ENCODE results near the gene RIC8A. TPM values are rescaled to one million over a fixed set of nuclear protein-coding genes. Genes with fewer than 3 reads are reported as not detected.

Gene RIC8A
- total and polyA plus RNA-seq, 2 of the 13 experiments (the other 11 are each of a cell fraction or from before 2014, with no cell fraction given), result 62.1 to 63.8 TPM

DNA sequence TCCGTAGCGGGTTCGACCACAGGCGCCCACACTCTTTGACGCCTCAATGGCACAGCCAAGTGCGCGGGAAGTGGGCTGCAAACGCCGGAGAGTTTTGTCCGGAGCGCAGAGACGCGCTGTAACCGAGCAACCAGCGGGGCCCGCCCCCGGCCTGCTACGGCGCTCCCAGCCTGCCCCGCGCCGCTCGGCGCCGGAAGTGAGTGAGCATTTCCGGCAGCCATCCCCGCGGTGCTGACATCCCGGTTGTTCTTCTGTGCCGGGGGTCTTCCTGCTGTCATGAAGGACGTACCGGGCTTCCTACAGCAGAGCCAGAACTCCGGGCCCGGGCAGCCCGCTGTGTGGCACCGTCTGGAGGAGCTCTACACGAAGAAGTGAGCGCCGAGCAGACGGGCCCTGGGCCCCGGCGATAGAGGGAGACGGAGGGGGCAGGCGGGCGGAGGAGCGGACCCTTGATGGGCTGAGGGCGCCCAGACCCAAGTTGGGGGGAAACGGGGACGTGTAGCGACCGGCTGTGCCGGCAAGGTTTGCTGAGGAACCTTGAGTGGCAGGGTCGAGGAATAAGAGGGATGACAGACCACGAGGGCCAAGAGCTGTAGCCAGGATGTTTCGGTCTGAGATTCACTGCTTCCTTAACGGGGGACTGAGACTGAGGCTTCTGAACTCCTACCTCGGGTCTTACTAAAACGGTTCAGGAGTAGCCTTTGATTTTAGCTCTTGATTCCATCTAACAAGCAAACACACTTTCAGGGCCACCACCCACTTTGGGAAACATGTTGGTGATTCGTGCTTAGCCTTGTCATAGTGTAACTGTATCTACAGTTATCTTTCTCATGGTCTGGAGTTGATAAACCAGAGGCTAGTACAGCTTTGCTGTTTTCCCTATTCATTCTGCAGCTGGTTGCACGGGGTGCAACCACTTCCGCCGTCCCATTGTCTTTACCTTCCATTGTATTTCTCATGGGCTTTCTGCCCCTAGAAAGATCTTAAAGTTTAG is 29.6 kb downstream of the RIC8A start, which contains the start of gene PSMD13 (continued):
- TF ChIP-seq ZNF724P (CRISPR knock-in tag; IDR thresholded peaks at IDR 0.05; ENCODE audit: borderline replicate concordance) (no peak; the same call in 1 of the 2 replicates), SNRNP70 (IDR thresholded peaks at IDR 0.05; ENCODE audit: low read depth, low read length) (no peak), ZNF12 (CRISPR knock-in tag; IDR thresholded peaks at IDR 0.05) (no peak), ZNF800 (CRISPR knock-in tag; IDR thresholded peaks at IDR 0.05) (no peak), BRF2 (CRISPR knock-in tag; IDR thresholded peaks at IDR 0.05) (peak; percentile 38; the same call in 1 of the 2 replicates), LCORL (IDR thresholded peaks at IDR 0.05) (no peak), LCORL (CRISPR knock-in tag; IDR thresholded peaks at IDR 0.05) (peak; percentile 15; the same call in 1 of the 2 replicates), ATM (IDR thresholded peaks at IDR 0.05; ENCODE audit: borderline replicate concordance) (no peak), SAP130 (CRISPR knock-in tag; IDR thresholded peaks at IDR 0.05; ENCODE audit: low read depth) (peak; percentile 97), ZNF124 (CRISPR knock-in tag; IDR thresholded peaks at IDR 0.05) (no peak), ARID3A (IDR thresholded peaks at IDR 0.05; ENCODE audit: low read depth, low read length) (no peak), CC2D1A (CRISPR knock-in tag; IDR thresholded peaks at IDR 0.05) (no peak), SMARCE1 (IDR thresholded peaks at IDR 0.05; ENCODE audit: borderline replicate concordance) (no peak), KAT8 (CRISPR knock-in tag; IDR thresholded peaks at IDR 0.05) (peak; percentile 96), ZFP36L1 (CRISPR knock-in tag; IDR thresholded peaks at IDR 0.05) (no peak; the same call in 1 of the 2 replicates), ZBTB21 (CRISPR knock-in tag; IDR thresholded peaks at IDR 0.05) (no peak), PATZ1 (CRISPR knock-in tag; IDR thresholded peaks at IDR 0.05) (no peak; the same call in 1 of the 2 replicates), GATAD1 (CRISPR knock-in tag; IDR thresholded peaks at IDR 0.05) (peak; percentile 96)
- TF ChIP-seq, protein P1, sequence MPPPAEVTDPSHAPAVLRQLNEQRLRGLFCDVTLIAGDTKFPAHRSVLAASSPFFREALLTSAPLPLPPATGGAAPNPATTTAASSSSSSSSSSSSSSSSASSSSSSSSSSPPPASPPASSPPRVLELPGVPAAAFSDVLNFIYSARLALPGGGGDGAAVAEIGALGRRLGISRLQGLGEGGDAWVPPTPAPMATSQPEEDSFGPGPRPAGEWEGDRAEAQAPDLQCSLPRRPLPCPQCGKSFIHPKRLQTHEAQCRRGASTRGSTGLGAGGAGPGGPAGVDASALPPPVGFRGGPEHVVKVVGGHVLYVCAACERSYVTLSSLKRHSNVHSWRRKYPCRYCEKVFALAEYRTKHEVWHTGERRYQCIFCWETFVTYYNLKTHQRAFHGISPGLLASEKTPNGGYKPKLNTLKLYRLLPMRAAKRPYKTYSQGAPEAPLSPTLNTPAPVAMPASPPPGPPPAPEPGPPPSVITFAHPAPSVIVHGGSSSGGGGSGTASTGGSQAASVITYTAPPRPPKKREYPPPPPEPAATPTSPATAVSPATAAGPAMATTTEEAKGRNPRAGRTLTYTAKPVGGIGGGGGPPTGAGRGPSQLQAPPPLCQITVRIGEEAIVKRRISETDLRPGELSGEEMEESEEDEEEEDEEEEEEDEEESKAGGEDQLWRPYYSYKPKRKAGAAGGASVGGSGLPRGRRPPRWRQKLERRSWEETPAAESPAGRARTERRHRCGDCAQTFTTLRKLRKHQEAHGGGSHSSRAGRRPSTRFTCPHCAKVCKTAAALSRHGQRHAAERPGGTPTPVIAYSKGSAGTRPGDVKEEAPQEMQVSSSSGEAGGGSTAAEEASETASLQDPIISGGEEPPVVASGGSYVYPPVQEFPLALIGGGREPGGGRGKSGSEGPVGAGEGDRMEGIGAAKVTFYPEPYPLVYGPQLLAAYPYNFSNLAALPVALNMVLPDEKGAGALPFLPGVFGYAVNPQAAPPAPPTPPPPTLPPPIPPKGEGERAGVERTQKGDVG (CRISPR knock-in tag; IDR thresholded peaks at IDR 0.05; ENCODE audit: borderline replicate concordance), result no peak
